ENCODE measurements around the gene IGSF21.

GRCh38 chr1:18410407-18410806 is 302.8 kb downstream of the IGSF21 start:
- TF ChIP-seq, protein P1, sequence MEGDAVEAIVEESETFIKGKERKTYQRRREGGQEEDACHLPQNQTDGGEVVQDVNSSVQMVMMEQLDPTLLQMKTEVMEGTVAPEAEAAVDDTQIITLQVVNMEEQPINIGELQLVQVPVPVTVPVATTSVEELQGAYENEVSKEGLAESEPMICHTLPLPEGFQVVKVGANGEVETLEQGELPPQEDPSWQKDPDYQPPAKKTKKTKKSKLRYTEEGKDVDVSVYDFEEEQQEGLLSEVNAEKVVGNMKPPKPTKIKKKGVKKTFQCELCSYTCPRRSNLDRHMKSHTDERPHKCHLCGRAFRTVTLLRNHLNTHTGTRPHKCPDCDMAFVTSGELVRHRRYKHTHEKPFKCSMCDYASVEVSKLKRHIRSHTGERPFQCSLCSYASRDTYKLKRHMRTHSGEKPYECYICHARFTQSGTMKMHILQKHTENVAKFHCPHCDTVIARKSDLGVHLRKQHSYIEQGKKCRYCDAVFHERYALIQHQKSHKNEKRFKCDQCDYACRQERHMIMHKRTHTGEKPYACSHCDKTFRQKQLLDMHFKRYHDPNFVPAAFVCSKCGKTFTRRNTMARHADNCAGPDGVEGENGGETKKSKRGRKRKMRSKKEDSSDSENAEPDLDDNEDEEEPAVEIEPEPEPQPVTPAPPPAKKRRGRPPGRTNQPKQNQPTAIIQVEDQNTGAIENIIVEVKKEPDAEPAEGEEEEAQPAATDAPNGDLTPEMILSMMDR (IDR thresholded peaks at IDR 0.05; ENCODE audit: low read depth, low read length, missing input control), result no peak
- TF ChIP-seq RAD21 (IDR thresholded peaks at IDR 0.05) (no peak), YY1 (IDR thresholded peaks at IDR 0.05) (no peak), TAF1 (conservative IDR thresholded peaks at IDR 0.05) (no peak), ZBTB33 (IDR thresholded peaks at IDR 0.05) (no peak)
- TF ChIP-seq, protein P2, sequence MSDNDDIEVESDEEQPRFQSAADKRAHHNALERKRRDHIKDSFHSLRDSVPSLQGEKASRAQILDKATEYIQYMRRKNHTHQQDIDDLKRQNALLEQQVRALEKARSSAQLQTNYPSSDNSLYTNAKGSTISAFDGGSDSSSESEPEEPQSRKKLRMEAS (IDR thresholded peaks at IDR 0.05), result no peak

Data from liver (tissue), 3 donors.